ENCODE measurements around the gene FCER1G.

Gene FCER1G

DNA sequence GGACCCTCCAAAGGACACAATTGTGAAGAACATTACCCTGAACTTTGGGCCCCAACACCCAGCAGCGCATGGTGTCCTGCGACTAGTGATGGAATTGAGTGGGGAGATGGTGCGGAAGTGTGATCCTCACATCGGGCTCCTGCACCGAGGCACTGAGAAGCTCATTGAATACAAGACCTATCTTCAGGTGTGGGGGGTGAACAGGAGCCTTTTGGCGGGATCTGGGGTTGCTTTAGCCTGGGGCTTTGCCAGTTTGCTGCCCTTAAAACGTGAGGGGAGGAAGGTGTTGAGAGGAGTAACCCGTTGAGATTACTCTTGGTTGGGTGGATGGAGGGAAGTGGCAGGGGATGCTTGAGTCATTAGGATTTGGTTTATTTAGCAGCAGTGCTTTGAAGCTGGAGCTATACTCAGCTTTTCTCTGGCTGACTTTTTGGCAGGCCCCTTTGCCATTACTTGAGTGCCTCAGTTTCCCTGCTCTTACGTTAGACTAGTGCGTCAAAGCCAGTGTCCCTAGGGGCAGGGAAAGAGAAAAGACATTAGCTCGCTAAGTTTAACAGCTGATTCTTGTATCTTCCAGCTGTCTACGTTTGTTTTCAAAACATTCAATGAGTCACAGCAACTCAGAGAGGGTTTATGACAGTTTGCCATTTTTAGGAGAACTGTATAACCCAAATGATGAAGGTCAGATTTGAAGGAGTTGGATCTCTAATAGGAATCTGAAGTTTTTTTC is 8.5 kb upstream of the FCER1G start:
- ChIA-PET POLR2A (interaction anchor here (0.6 kb wide), 1 partner anchor 19 kb away, joined by 7 read pairs; the partner anchor contains the start of gene TOMM40L), CTCF (interaction anchor here (0.6 to 4.9 kb wide), 7 partner anchors 14 to 196 kb away, joined by 3 to 32 read pairs (median 5); partner anchors contain the start of genes APOA2 and TOMM40L)
- TF ChIP-seq ZNF350 (tag by site-specific recombination; IDR thresholded peaks at IDR 0.05) = no peak
- TF ChIP-seq, protein P1, sequence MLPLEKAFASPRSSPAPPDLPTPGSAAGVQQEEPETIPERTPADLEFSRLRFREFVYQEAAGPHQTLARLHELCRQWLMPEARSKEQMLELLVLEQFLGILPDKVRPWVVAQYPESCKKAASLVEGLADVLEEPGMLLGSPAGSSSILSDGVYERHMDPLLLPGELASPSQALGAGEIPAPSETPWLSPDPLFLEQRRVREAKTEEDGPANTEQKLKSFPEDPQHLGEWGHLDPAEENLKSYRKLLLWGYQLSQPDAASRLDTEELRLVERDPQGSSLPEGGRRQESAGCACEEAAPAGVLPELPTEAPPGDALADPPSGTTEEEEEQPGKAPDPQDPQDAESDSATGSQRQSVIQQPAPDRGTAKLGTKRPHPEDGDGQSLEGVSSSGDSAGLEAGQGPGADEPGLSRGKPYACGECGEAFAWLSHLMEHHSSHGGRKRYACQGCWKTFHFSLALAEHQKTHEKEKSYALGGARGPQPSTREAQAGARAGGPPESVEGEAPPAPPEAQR (tag by site-specific recombination; IDR thresholded peaks at IDR 0.05) = no peak
- no peak for TF ChIP-seq ZNF391 (tag by site-specific recombination; IDR thresholded peaks at IDR 0.05; ENCODE audit: borderline replicate concordance, low read depth)
- TF ChIP-seq, protein P2, sequence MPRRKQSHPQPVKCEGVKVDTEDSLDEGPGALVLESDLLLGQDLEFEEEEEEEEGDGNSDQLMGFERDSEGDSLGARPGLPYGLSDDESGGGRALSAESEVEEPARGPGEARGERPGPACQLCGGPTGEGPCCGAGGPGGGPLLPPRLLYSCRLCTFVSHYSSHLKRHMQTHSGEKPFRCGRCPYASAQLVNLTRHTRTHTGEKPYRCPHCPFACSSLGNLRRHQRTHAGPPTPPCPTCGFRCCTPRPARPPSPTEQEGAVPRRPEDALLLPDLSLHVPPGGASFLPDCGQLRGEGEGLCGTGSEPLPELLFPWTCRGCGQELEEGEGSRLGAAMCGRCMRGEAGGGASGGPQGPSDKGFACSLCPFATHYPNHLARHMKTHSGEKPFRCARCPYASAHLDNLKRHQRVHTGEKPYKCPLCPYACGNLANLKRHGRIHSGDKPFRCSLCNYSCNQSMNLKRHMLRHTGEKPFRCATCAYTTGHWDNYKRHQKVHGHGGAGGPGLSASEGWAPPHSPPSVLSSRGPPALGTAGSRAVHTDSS (tag by site-specific recombination; IDR thresholded peaks at IDR 0.05) = no peak
- no peak for TF ChIP-seq ZNF571 (tag by site-specific recombination; IDR thresholded peaks at IDR 0.05)
- TF ChIP-seq, protein P3, sequence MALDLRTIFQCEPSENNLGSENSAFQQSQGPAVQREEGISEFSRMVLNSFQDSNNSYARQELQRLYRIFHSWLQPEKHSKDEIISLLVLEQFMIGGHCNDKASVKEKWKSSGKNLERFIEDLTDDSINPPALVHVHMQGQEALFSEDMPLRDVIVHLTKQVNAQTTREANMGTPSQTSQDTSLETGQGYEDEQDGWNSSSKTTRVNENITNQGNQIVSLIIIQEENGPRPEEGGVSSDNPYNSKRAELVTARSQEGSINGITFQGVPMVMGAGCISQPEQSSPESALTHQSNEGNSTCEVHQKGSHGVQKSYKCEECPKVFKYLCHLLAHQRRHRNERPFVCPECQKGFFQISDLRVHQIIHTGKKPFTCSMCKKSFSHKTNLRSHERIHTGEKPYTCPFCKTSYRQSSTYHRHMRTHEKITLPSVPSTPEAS (tag by site-specific recombination; IDR thresholded peaks at IDR 0.05) = no peak
- TF ChIP-seq ZNF600 (tag by site-specific recombination; IDR thresholded peaks at IDR 0.05) = no peak
- TF ChIP-seq ZNF175 (tag by site-specific recombination; IDR thresholded peaks at IDR 0.05) = no peak
- TF ChIP-seq HOXA7 (CRISPR knock-in tag; IDR thresholded peaks at IDR 0.05; ENCODE audit: borderline replicate concordance) = no peak
- TF ChIP-seq ZNF416 (tag by site-specific recombination; IDR thresholded peaks at IDR 0.05) = no peak
- TF ChIP-seq SETDB1 (IDR thresholded peaks at IDR 0.05; ENCODE audit: insufficient read length, low read length) = no peak
- TF ChIP-seq, protein P4, sequence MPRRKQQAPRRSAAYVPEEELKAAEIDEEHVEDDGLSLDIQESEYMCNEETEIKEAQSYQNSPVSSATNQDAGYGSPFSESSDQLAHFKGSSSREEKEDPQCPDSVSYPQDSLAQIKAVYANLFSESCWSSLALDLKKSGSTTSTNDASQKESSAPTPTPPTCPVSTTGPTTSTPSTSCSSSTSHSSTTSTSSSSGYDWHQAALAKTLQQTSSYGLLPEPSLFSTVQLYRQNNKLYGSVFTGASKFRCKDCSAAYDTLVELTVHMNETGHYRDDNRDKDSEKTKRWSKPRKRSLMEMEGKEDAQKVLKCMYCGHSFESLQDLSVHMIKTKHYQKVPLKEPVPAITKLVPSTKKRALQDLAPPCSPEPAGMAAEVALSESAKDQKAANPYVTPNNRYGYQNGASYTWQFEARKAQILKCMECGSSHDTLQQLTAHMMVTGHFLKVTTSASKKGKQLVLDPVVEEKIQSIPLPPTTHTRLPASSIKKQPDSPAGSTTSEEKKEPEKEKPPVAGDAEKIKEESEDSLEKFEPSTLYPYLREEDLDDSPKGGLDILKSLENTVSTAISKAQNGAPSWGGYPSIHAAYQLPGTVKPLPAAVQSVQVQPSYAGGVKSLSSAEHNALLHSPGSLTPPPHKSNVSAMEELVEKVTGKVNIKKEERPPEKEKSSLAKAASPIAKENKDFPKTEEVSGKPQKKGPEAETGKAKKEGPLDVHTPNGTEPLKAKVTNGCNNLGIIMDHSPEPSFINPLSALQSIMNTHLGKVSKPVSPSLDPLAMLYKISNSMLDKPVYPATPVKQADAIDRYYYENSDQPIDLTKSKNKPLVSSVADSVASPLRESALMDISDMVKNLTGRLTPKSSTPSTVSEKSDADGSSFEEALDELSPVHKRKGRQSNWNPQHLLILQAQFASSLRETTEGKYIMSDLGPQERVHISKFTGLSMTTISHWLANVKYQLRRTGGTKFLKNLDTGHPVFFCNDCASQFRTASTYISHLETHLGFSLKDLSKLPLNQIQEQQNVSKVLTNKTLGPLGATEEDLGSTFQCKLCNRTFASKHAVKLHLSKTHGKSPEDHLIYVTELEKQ (tag by site-specific recombination; IDR thresholded peaks at IDR 0.05; ENCODE audit: borderline replicate concordance) = no peak
- TF ChIP-seq ZNF596 (tag by site-specific recombination; IDR thresholded peaks at IDR 0.05) = no peak
- TF ChIP-seq, protein P5, sequence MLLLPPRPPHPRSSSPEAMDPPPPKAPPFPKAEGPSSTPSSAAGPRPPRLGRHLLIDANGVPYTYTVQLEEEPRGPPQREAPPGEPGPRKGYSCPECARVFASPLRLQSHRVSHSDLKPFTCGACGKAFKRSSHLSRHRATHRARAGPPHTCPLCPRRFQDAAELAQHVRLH (tag by site-specific recombination; IDR thresholded peaks at IDR 0.05) = no peak
- Histone ChIP-seq H3K4me3 (ENCODE audit: low read depth, low read length) (no peak overlapping the region), H3K36me3 (ENCODE audit: control insufficient read depth in 2 of 2, insufficient read depth in 1 of 2, low read length in 2 of 2) (peaks cover 38 to 76% of the 10 kb centered on the region in 2 experiments), H3K9me3 (ENCODE audit: control insufficient read depth, insufficient read depth, low read depth, low read length) (no peaks in the 10 kb centered on the region), H3K4me1 (ENCODE audit: control insufficient read depth, insufficient read depth, low read length) (peaks cover under 1% of the 10 kb centered on the region; the same call in 1 of the 2 replicates), H3K27ac (ENCODE audit: extremely low read depth, low read depth, low read length) (no peak overlapping the region)

DNA sequence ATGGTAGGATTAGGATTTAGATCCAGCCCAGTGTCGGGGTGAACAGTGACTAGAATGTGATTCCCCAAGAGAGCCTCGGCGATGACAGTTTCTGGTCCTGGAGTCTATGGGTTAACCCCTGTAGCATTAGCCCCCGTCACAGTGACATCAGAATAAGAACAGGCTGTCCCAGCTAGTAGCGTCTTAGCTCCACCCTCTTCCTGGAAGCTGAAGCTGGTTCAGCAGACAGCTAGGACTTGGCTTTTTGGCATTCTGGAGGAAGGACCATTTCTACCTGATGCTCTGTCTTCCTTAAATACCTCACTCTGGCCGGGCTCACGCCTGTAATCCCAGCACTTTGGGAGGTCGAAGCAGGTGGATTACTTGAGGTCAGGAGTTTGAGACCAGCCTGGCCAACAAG is 7.9 kb upstream of the FCER1G start:
- peaks cover 43 to 82% of the 10 kb centered on the region in 2 experiments for H3K36me3 ChIP-seq (ENCODE audit: control insufficient read depth in 2 of 2, insufficient read depth in 1 of 2, low read length in 2 of 2)
- ChIA-PET POLR2A (interaction anchor here (0.6 kb wide), 1 partner anchor 19 kb away, joined by 7 read pairs; the partner anchor contains the start of gene TOMM40L), CTCF (interaction anchor here (1.6 to 6.8 kb wide), 3 partner anchors 14 to 175 kb away, joined by 5 to 82 read pairs (median 31); partner anchors contain the start of genes APOA2 and TOMM40L)
- no peaks in the 10 kb centered on the region for H3K4me1 ChIP-seq (ENCODE audit: control insufficient read depth, insufficient read depth, low read length)
- no peak overlapping the region for H3K27ac ChIP-seq (ENCODE audit: extremely low read depth, low read depth, low read length)
- no peak for TF ChIP-seq ZNF10 (tag by site-specific recombination; IDR thresholded peaks at IDR 0.05)
- TF ChIP-seq ZNF184 (tag by site-specific recombination; IDR thresholded peaks at IDR 0.05) = no peak
- no peaks in the 10 kb centered on the region for H3K9me3 ChIP-seq (ENCODE audit: control insufficient read depth, insufficient read depth, low read depth, low read length)
- H3K4me3 ChIP-seq (ENCODE audit: low read depth, low read length) = no peak overlapping the region
